Activated CD4-positive, CD25-positive, alpha-beta regulatory T cell treated with anti-CD3 and anti-CD28 coated beads, Interleukin-2, amount 50 U/mL, for 72 hours (primary cell): ENCODE data around the gene CLSTN1.
"Not testable (repeated sequence)": the region's sequence is repeated elsewhere in the genome, so short reads cannot be mapped to it uniquely, and the experiment has no call there.

ENCODE experiments used
- DNase-seq: peaks from one replicate; pipeline ENCODE4 v3.0.0; 2021

CLSTN1 gene

DNA sequence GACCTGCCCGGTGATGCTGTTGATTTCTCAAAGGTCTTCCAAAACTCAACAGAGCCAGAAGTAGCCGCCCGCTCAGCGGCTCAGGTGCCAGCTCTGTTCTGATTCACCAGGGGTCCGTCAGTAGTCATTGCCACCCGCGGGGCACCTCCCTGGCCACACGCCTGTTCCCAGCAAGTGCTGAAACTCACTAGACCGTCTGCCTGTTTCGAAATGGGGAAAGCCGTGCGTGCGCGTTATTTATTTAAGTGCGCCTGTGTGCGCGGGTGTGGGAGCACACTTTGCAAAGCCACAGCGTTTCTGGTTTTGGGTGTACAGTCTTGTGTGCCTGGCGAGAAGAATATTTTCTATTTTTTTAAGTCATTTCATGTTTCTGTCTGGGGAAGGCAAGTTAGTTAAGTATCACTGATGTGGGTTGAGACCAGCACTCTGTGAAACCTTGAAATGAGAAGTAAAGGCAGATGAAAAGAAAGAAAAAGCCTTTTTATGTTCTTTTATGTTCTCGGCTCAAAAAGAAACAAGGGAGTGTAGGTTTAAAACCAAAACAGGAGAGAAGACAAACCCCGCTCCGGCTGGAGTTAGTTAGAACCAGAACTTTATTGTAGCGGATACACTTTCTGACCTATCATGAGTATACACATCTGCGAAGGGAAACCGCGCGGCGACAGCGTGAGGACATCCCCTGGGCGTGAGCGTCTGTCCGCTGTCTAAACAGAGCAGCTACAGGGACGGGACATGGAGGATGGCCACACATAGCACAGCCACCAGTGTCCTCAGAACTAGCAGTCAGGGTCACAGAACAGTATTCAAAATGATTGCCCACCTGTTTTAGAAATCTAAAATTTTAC is 95.1 kb downstream of the CLSTN1 start:
- DNase-seq: peak; percentile 68

DNA sequence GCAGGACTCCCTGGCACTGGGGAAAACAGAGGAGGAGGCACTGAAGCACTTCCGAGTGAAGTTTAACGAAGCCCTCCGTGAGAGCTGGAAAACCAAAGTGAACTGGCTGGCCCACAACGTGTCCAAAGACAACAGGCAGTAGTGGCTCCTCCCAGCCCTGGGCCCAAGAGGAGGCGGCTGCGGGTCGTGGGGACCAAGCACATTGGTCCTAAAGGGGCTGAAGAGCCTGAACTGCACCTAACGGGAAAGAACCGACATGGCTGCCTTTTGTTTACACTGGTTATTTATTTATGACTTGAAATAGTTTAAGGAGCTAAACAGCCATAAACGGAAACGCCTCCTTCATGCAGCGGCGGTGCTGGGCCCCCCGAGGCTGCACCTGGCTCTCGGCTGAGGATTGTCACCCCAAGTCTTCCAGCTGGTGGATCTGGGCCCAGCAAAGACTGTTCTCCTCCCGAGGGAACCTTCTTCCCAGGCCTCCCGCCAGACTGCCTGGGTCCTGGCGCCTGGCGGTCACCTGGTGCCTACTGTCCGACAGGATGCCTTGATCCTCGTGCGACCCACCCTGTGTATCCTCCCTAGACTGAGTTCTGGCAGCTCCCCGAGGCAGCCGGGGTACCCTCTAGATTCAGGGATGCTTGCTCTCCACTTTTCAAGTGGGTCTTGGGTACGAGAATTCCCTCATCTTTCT is 96.7 kb downstream of the CLSTN1 start:
- no peak for DNase-seq

DNA sequence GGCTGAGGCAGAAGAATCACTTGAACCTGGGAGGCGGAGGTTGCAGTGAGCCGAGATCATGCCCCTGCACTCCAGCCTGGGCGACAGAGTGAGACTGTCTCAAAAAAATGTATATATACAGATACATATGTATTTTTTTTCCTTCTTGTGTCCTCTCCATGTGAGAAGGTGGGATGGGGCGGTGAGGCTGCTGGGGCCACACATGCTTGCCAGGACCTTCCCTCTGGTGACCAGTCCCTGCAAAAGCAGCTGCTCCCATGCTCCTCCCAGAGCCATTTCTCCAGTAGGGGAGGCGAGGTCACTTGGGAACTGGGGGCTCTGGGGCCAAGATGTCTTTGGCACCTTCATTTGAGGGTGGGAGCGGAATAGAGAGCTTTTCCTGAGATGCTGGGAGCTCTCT is 97.4 kb downstream of the CLSTN1 start:
- no peak for DNase-seq

DNA sequence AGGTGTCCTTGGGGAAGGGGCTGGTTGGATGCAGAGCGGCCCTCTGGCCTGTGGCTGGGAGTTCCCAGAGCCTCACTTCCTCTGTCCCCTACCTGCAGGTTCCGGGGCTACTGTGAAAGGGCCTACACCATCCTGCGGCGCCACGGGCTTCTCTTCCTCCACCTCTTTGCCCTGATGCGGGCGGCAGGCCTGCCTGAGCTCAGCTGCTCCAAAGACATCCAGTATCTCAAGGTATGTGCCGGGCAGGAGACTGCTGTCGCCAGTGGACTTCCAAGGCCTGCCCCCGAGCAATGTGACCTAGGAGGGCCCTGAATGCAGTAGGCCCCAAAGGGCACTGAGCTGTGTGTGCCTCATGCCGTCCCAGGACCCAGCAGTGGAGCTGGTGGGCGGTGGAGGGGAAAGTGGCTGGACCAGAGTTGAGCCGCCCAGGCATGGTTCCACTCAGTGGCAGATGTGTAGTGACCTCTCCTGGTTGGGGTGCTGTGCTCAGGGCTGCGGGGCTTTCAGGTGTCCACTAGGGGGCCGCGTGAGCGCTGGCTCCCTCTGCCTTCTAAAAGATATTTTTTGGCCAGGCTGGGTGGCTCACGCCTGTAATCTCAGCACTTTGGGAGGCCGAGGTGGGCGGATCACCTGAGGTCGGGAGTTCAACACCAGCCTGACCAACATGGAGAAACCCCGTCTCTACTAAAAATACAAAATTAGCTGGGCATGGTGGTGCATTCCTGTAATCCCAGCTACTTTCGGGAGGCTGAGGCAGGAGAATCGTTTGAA is 98.9 kb downstream of the CLSTN1 start:
- peak; percentile 75 for DNase-seq

DNA sequence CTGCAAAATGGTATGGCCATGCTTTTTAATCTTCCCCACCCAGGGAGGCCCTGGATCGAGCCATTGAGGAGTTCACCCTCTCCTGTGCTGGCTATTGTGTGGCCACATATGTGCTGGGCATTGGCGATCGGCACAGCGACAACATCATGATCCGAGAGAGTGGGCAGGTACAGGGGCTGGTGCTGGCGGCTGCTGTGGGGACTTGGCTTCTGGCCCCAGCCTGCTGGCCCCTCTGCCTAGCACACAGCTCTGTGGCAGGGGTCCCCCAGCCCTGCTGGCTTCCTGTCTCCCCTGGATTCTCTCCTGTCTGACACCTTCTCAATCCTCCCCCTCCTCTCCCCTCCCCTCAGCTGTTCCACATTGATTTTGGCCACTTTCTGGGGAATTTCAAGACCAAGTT is 99.8 kb downstream of the CLSTN1 start:
- DNase-seq: no peak

DNA sequence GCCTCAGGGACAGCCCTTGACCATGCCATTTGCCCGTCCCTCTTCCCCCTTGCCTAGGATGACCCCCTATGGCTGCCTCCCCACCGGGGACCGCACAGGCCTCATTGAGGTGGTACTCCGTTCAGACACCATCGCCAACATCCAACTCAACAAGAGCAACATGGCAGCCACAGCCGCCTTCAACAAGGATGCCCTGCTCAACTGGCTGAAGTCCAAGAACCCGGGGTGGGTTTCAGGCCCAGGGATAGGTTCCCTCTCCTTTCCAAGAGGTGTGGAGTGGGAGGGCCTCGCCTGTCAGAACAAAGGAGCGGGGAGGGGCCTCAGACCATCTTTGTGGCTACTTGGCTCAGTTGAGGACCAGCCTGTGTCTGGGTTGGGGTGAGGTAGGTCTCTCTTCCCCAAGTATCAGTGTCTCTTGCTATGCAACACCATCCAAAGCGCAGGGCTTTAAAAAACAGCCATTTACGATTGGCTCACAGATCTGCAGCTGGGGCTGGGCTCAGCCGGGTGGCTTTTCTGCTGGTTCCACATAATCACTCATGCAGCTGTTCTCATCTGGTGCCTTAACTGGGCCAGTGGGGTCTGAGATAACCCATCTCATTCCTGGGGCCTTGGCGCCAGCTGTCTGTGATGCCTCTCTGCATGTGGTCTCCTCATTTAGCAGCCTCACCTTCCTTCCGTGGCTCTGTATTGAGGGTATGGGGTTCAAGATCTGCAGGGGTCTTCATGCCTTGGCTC is 100.5 kb downstream of the CLSTN1 start:
- DNase-seq: no peak

DNA sequence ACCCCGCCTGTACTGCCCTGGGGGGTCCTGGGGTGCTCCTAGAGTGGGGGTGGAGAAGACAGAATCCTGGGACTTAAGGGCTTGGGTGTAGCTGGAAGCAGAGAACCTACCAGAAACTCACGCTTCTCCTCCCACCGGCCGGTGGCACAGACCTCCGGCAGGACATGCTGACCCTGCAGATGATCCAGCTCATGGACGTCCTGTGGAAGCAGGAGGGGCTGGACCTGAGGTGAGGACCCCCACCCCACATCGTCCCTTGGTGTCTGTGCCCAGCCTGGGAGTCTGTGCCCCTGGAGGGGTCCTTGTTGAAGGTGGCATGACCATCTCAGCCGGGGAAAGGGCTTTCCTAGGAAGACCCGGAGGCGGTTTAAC is 101.4 kb downstream of the CLSTN1 start:
- DNase-seq: no peak

DNA sequence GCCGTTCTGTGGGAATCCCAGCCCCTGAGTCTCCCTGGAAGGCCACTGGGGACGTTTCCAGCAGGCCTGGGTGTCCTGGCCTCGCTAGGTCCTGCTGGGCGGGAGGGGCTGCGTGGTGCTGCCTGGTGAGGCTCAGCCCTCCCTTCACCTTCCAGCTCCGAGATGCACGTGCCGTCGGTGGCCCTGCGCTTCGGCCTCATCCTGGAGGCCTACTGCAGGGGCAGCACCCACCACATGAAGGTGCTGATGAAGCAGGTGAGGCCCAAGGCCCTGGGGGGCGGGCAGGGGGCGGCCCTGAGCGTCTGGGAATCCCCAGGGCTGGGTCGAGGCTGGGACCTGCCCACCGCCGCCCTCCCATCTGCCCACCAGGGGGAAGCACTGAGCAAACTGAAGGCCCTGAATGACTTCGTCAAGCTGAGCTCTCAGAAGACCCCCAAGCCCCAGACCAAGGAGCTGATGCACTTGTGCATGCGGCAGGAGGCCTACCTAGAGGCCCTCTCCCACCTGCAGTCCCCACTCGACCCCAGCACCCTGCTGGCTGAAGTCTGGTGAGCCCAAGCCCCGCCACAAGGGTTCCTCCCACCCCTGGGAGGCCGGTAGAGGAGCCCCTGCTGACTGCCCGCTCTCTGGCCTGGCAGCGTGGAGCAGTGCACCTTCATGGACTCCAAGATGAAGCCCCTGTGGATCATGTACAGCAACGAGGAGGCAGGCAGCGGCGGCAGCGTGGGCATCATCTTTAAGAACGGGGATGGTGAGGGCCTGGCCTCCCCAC is 102.0 kb downstream of the CLSTN1 start:
- peak; percentile 77 for DNase-seq

DNA sequence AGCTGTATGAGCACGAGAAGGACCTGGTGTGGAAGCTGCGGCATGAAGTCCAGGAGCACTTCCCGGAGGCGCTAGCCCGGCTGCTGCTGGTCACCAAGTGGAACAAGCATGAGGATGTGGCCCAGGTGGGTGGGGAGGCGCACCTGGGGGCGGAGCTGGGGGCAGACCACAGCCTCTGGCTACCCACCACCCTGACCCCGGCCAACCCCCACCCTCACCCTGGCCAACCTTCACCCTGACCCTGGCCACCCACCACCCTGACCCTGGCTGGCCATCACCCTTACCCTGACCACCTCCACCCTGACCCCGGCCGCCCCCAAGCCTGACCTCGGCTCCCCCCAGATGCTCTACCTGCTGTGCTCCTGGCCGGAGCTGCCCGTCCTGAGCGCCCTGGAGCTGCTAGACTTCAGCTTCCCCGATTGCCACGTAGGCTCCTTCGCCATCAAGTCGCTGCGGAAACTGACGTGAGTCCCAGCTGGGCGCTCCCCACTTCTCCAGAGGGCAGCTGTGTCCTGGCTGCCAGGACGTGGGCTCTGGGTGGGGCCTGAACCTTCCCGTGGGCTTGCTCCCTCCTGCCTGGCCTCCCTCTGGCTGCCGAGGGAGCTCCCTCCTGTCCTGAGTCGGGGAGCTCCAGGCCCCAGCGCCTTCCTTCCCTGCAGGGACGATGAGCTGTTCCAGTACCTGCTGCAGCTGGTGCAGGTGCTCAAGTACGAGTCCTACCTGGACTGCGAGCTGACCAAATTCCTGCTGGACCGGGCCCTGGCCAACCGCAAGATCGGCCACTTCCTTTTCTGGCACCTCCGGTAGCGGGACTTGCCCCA is 102.8 kb downstream of the CLSTN1 start:
- no peak for DNase-seq

DNA sequence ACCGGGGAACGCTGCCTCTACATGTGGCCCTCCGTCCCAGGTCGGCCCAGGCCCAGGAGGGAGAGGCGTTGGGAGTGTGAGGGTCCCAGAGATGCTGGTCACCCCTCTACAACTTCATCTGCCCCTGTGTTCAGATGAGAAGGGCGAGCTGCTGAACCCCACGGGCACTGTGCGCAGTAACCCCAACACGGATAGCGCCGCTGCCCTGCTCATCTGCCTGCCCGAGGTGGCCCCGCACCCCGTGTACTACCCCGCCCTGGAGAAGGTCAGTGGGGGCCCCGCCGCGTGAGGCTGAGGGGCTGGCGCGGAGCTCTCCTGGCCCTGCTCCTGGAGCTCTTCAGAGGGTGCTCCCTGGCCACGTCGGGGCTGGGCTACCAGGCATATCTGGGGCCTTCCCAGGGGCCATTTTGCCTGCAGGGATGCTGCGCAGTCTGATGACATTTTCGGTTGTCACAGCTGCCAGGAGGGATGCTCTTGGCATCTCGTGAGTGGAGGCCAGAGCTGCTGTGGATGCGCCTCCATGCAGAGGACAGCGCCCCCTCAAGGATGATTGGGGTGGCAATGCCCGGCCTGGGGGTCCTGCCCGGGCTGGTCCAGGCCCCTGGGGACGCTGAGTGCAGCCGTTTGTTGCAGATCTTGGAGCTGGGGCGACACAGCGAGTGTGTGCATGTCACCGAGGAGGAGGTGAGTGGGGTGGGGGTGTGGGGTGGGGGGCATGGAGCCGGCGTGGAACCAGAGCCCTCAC is 103.6 kb downstream of the CLSTN1 start:
- DNase-seq: no peak

DNA sequence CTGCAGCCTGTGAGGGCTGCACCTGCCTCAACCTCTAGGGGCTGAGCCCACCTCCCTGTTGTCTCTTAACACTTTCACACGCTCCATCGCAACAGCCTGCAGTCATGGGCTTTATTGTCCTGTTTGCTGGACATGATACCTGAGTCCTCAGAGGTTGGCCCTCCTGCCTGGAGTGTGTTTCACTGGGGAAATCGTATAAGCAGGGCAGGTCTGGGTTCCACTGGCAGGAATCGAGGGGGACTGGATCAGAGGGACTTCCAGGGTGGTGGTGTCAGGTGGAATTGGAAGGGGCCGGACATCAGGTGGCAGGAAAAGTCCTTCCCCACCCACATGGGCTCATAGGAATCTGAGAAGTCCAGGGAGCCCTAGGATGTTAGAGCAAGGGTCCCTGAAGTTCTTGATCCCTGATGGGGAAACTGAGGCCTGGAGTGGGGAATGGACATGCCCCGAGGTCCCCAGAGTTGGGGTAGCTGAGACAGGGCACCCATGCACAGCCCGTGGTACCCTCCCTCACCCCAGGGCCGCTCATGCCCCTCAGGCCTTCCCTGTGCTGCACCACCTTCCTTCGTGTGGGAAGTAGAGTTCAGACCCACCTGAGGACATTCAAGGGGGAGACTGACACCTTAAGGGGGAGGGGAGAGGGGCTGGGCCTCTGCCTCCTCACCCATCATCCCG is 105.6 kb downstream of the CLSTN1 start:
- DNase-seq: no peak

DNA sequence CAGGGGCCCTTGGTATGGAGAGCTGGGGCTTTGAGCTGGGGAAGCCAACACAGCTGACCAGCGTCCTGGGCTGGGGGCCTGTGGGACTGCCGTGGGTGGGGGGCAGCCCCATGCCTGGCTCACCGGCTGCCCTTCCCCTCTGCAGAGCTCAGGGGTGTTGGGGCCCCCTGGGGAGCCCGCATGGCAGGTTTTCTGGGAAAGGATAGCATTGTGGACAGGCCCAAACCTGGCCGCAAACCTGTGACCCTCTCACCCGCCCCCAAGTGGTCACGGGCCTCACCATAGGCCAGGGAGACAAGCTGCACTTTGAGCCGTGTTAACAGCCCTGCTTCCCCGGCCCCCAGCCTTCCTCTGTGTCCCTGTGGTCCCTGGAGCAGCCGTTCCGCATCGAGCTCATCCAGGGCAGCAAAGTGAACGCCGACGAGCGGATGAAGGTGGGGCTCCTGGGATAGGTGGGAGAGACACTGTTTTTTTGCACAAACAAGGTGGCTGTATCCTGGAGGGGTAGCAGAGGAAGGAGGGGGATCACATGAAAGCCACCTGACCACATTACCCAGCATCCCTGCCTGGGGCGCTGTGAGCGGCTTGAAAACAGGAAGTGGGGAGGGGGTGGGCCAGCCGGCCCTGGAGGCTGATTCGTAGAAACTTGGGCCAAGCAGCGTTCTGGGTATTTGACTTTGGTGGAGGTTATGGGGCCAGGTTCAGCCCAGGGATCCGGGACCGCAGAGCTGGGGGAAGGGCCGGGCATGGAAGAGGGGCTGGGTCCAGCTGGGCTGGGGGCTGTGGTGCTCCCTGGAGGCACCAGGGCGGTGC is 106.4 kb downstream of the CLSTN1 start:
- peak; percentile 78 for DNase-seq

DNA sequence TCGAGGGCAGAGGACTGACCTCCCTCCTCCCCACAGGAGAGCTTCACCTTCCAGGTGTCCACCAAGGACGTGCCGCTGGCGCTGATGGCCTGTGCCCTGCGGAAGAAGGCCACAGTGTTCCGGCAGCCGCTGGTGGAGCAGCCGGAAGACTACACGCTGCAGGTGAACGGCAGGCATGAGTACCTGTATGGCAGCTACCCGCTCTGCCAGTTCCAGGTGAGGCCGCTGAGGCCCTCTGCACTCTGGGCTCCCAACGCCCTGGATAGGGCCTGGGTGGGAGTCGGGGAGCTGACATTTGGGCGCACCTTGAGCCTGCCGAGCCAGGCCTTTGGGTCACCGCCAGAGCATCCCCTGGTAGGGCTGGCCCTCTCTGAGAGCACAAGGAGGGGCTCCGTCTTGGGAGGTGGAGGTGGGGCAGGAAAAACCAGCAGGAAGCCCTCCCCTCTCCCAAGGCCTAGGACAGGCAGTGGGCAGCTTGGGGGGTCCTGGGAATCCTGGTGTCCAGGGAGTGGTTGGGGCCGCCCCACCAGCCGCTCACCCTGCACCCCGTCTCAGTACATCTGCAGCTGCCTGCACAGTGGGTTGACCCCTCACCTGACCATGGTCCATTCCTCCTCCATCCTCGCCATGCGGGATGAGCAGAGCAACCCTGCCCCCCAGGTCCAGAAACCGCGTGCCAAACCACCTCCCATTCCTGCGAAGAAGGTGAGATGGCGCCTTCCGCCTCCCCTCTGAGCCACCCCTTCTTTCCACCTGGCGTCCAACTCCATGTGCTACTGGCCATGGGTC is 107.2 kb downstream of the CLSTN1 start:
- no peak for DNase-seq

DNA sequence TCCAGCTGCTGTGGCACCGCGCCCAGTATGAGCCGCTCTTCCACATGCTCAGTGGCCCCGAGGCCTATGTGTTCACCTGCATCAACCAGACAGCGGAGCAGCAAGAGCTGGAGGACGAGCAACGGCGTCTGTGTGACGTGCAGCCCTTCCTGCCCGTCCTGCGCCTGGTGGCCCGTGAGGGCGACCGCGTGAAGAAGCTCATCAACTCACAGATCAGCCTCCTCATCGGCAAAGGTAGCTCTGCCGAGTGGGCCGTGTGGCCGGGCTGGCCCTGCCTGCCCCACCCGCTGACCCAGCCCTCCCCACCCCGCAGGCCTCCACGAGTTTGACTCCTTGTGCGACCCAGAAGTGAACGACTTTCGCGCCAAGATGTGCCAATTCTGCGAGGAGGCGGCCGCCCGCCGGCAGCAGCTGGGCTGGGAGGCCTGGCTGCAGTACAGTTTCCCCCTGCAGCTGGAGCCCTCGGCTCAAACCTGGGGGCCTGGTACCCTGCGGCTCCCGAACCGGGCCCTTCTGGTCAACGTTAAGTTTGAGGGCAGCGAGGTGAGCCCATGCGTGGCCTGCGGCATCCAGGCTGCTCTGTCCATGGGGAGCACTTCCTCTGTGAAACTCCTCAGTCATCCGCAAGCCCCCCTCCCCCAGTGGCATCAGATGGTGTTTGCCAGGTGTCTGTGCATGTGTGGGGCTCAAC is 108.1 kb downstream of the CLSTN1 start:
- DNase-seq: no peak

DNA sequence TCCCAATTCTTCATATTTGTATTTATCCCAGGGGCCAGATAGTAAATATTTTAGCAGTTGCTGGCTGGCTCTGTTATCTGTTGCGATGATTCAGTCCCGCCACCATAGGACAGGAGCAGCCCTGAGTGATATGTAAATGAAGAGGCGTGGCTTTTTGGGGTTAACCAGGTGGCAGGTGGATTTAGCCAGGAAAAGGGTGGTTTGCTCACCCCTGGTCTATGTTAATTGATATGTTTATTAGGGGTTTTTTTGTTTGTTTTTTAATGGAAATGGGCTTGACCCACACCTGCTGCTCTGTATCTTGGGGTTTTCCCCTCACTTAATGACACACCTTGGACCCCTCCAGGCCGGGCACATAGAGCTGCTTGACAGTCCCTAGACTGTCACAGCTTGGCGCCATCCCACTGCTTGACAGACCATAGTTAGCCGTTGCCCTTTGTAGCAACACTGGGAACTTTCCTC is 109.5 kb downstream of the CLSTN1 start:
- DNase-seq: no peak

DNA sequence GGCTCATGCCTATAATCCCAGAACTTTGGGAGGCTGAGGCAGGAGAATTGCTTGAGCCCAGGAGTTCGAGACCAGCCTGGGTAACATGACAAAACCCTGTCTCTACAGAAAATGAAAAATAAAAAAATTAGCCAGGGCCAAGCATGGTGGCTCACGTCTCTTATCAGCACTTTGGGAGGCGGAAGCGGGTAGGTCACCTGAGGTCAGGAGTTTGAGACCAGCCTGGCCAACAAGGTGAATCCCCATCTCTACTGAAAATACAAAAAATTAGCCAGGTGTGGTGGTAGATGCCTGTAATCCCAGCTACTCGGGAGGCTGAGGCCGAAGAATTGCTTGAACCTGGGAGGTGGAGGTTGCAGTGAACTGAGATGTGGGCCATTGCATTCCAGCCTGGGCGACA is 111.0 kb downstream of the CLSTN1 start:
- not testable (repeated sequence) for DNase-seq

DNA sequence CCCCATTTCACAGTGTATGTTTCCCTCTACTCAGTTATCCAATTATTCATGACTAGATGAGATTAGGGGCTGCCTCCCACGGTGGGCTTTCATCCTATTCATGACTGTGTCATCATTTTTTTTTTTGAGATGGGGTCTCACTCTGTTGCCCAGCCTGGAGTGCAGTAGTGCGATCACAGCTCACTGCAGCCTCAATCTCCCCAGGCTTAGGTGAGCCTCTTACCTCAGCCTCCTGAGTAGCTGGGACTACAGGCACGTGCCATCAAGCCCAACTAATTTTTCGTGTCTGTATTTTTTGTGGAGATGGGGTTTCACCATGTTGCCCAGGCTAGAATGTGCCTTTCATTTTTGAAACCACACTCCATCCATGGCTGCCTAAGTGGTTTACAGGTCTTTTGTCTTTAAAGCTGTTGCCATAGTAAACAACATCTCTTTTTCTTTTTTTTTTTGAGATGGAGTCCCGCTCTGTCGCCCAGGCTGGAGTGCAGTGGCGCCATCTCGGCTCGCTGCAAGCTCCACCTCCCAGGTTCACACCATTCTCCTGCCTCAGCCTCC is 112.2 kb downstream of the CLSTN1 start:
- no peak for DNase-seq
